T-helper 17 cell (primary cell): Measurements from ENCODE around the gene TACR2. TPM values are rescaled to one million over a fixed set of nuclear protein-coding genes. Genes with fewer than 3 reads are reported as not detected.
"Not testable (repeated sequence)": the region's sequence is repeated elsewhere in the genome, so short reads cannot be mapped to it uniquely, and the experiment has no call there.

Source experiments
- ATAC-seq: fragments of 150-1000 bp; cut with Tn5 transposase; 2 replicates; pipeline ENCODE4 v1.10.0; 2021; ENCODE audit warnings: mild to moderate bottlenecking, moderate library complexity
- DNase-seq, 3 donors: peaks; one replicate each; pipeline versions ENCODE4 v3.0.0 to v3.0.0-alpha.2; 2020 to 2021
- H3K9me3 ChIP-seq: one replicate; pipeline ENCODE4 v1.7.0; 2013; ENCODE audit warnings: low read length, mild to moderate bottlenecking; ENCODE audit not compliant: control insufficient read depth, poor library complexity, severe bottlenecking
- H3K27ac Mint-ChIP-seq: one replicate; pipeline ENCODE4 v1.8.0; 2022; ENCODE audit warnings: mild to moderate bottlenecking, moderate library complexity, mixed read lengths
- H3K27me3 Mint-ChIP-seq: one replicate; pipeline ENCODE4 v1.8.0; 2022; ENCODE audit warnings: mixed read lengths
- H3K36me3 Mint-ChIP-seq: one replicate; pipeline ENCODE4 v1.8.0; 2022; ENCODE audit warnings: low read depth, mixed read lengths
- H3K4me1 Mint-ChIP-seq: one replicate; pipeline ENCODE4 v1.8.0; 2022; ENCODE audit warnings: mild to moderate bottlenecking, mixed read lengths
- H3K4me3 Mint-ChIP-seq: one replicate; pipeline ENCODE4 v1.8.0; 2022; ENCODE audit warnings: mild to moderate bottlenecking, moderate library complexity, mixed read lengths
- total RNA-seq, 4 donors: library from RNA in 2 of 4; stranded (reverse) in 2 of 4; gene quantifications; one replicate each; pipeline ENCODE4 v1.2.3 and lab custom pipeline; 2022 to 2026

Gene TACR2
- total RNA-seq, 2 donors from 2014 or later, result not detected

- no peak for ATAC-seq
- Mint-ChIP-seq H3K4me3 (no peak overlapping the region), H3K36me3 (no peaks in the 10 kb centered on the region), H3K27ac (peak overlapping the region; percentile 24), H3K4me1 (peaks cover 39% of the 10 kb centered on the region), H3K27me3 (no peaks in the 10 kb centered on the region)
- H3K9me3 ChIP-seq, result no peaks in the 10 kb centered on the region
- DNase-seq, result no peak
Measured at GRCh38 chr10:69456880-69457693, 40.4 kb upstream of the TACR2 start.

- Mint-ChIP-seq H3K4me3 (no peak overlapping the region), H3K27ac (no peak overlapping the region), H3K27me3 (no peaks in the 10 kb centered on the region), H3K36me3 (no peaks in the 10 kb centered on the region), H3K4me1 (peaks cover 46% of the 10 kb centered on the region)
- H3K9me3 ChIP-seq, result no peaks in the 10 kb centered on the region
- ATAC-seq (no peak), DNase-seq (no peak)
Measured at GRCh38 chr10:69455006-69455763, 38.5 kb upstream of the TACR2 start.

- H3K4me1 Mint-ChIP-seq, result peaks cover 41% of the 10 kb centered on the region
- DNase-seq (no peak), ATAC-seq (no peak)
- no peaks in the 10 kb centered on the region for H3K36me3 Mint-ChIP-seq
- no peaks in the 10 kb centered on the region for H3K9me3 ChIP-seq
- H3K27ac Mint-ChIP-seq, result no peak overlapping the region
- H3K27me3 Mint-ChIP-seq, result no peaks in the 10 kb centered on the region
- H3K4me3 Mint-ChIP-seq, result peak overlapping the region; percentile 33
Measured at GRCh38 chr10:69453795-69454194, 37.1 kb upstream of the TACR2 start.

GRCh38 chr10:69452676-69453415 lies 36.1 kb upstream of the TACR2 start:
- Mint-ChIP-seq H3K27ac (no peak overlapping the region), H3K36me3 (peaks cover 2% of the 10 kb centered on the region), H3K4me1 (peaks cover 44% of the 10 kb centered on the region), H3K4me3 (peak overlapping the region; percentile 91), H3K27me3 (no peaks in the 10 kb centered on the region)
- no peaks in the 10 kb centered on the region for H3K9me3 ChIP-seq
- ATAC-seq (no peak), DNase-seq (no peak)

GRCh38 chr10:69451784-69452251 lies 35.1 kb upstream of the TACR2 start:
- Mint-ChIP-seq H3K4me3 (peak overlapping the region; percentile 91), H3K27ac (peak overlapping the region; percentile 82), H3K4me1 (peaks cover 41% of the 10 kb centered on the region), H3K36me3 (peaks cover 2% of the 10 kb centered on the region), H3K27me3 (no peaks in the 10 kb centered on the region)
- ATAC-seq, result no peak
- DNase-seq, result no peak
- H3K9me3 ChIP-seq, result no peaks in the 10 kb centered on the region

- DNase-seq (peak; percentile 75 to 79 (median 75)), ATAC-seq (peak; percentile 95)
- H3K4me3 Mint-ChIP-seq, result peak within 1 kb of the TSS; percentile 91
- no peaks in the 10 kb centered on the region for H3K27me3 Mint-ChIP-seq
- H3K36me3 Mint-ChIP-seq, result peaks cover 2% of the 10 kb centered on the region
- no peaks in the 10 kb centered on the region for H3K9me3 ChIP-seq
- peak within 1 kb of the TSS; percentile 82 for H3K27ac Mint-ChIP-seq
- peaks cover 41% of the 10 kb centered on the region for H3K4me1 Mint-ChIP-seq
Measured at GRCh38 chr10:69451209-69451783, 34.6 kb upstream of the TACR2 start, which contains the start of gene TSPAN15. TSS of gene TSPAN15 (plus strand) at chr10:69451465. CDS start at chr10:69451595, 130 bp downstream.

GRCh38 chr10:69450395-69450794 lies 33.7 kb upstream of the TACR2 start:
- H3K27ac Mint-ChIP-seq, result peak overlapping the region; percentile 82
- ATAC-seq, result not testable (repeated sequence)

GRCh38 chr10:69449841-69450240 lies 33.1 kb upstream of the TACR2 start:
- H3K4me1 Mint-ChIP-seq, result peaks cover 45% of the 10 kb centered on the region
- peak overlapping the region; percentile 76 for H3K4me3 Mint-ChIP-seq
- no peaks in the 10 kb centered on the region for H3K27me3 Mint-ChIP-seq

More at GRCh38 chr10:69450395-69450794, 33.7 kb upstream of the TACR2 start:
- H3K4me1 Mint-ChIP-seq, result peaks cover 43% of the 10 kb centered on the region
- H3K27me3 Mint-ChIP-seq, H3K9me3 ChIP-seq, DNase-seq, H3K36me3 Mint-ChIP-seq: not testable (repeated sequence)
- peak overlapping the region; percentile 91 for H3K4me3 Mint-ChIP-seq

GRCh38 chr10:69446650-69447151 lies 30.0 kb upstream of the TACR2 start:
- Mint-ChIP-seq H3K4me1 (peaks cover 28% of the 10 kb centered on the region), H3K36me3 (peaks cover 10% of the 10 kb centered on the region), H3K27me3 (peaks cover 2% of the 10 kb centered on the region), H3K27ac (no peak overlapping the region), H3K4me3 (no peak overlapping the region)
- DNase-seq, result no peak
- ATAC-seq, result no peak
- H3K9me3 ChIP-seq, result no peaks in the 10 kb centered on the region

More at GRCh38 chr10:69449841-69450240, 33.1 kb upstream of the TACR2 start:
- H3K27ac Mint-ChIP-seq, result peak overlapping the region; percentile 80
- peak; percentile 63 for ATAC-seq
- DNase-seq, result peak in 2 of 3 donors; percentile 32 to 35
- no peaks in the 10 kb centered on the region for H3K9me3 ChIP-seq
- peaks cover 9% of the 10 kb centered on the region for H3K36me3 Mint-ChIP-seq

GRCh38 chr10:69446229-69446628 lies 29.5 kb upstream of the TACR2 start:
- peaks cover 10% of the 10 kb centered on the region for H3K36me3 Mint-ChIP-seq
- peaks cover 25% of the 10 kb centered on the region for H3K4me1 Mint-ChIP-seq
- H3K27ac Mint-ChIP-seq, result no peak overlapping the region
- peaks cover 7% of the 10 kb centered on the region for H3K27me3 Mint-ChIP-seq
- no peak for DNase-seq
- H3K4me3 Mint-ChIP-seq, result no peak overlapping the region
- H3K9me3 ChIP-seq, result no peaks in the 10 kb centered on the region
- no peak for ATAC-seq

- ATAC-seq (no peak), DNase-seq (no peak)
- Mint-ChIP-seq H3K27me3 (peaks cover 7% of the 10 kb centered on the region), H3K36me3 (peaks cover 10% of the 10 kb centered on the region), H3K4me3 (no peak overlapping the region), H3K4me1 (peaks cover 19% of the 10 kb centered on the region), H3K27ac (no peak overlapping the region)
- no peaks in the 10 kb centered on the region for H3K9me3 ChIP-seq
Measured at GRCh38 chr10:69445041-69445440, 28.3 kb upstream of the TACR2 start.

- Mint-ChIP-seq H3K4me1 (peaks cover 10% of the 10 kb centered on the region), H3K4me3 (no peak overlapping the region), H3K27me3 (peaks cover 15% of the 10 kb centered on the region), H3K36me3 (peaks cover 9% of the 10 kb centered on the region), H3K27ac (no peak overlapping the region)
- ATAC-seq, result no peak
- no peaks in the 10 kb centered on the region for H3K9me3 ChIP-seq
- DNase-seq, result no peak
Measured at GRCh38 chr10:69443354-69443753, 26.6 kb upstream of the TACR2 start.
